WTC11 (cell line): ENCODE data around the gene U2AF2. TPM values are rescaled to one million over a fixed set of nuclear protein-coding genes. Genes with fewer than 3 reads are reported as not detected.
A peak's percentile ranks its signal among the peaks of the same experiment; 100 is the strongest.

Experiments
- ATF1 ChIP-seq: sonication (generic); formaldehyde crosslinking; IDR thresholded peaks from 2 replicates; pipeline ENCODE4 v1.8.1; 2023; ENCODE audit warnings: mild to moderate bottlenecking, moderate library complexity, missing genetic modification reagents
- ESRRA ChIP-seq: sonication (generic); formaldehyde crosslinking; IDR thresholded peaks from 2 replicates; pipeline ENCODE4 v1.8.1; 2022; ENCODE audit warnings: mild to moderate bottlenecking, missing genetic modification reagents, borderline replicate concordance
- FOXJ3 ChIP-seq: sonication (generic); formaldehyde crosslinking; IDR thresholded peaks from 2 replicates; pipeline ENCODE4 v1.9.0; 2021; ENCODE audit warnings: missing genetic modification reagents, mild to moderate bottlenecking, borderline replicate concordance
- IRF2 ChIP-seq: sonication (generic); formaldehyde crosslinking; IDR thresholded peaks from 2 replicates; pipeline ENCODE4 v1.8.0; 2022; ENCODE audit warnings: low read depth, missing genetic modification reagents, borderline replicate concordance
- JUN ChIP-seq: sonication (generic); formaldehyde crosslinking; IDR thresholded peaks from 2 replicates; pipeline ENCODE4 v1.8.0; 2023; ENCODE audit warnings: mild to moderate bottlenecking, missing genetic modification reagents
- MYBL2 ChIP-seq: sonication (generic); formaldehyde crosslinking; IDR thresholded peaks from 2 replicates; pipeline ENCODE4 v1.8.1; 2023; ENCODE audit warnings: mild to moderate bottlenecking, moderate library complexity, missing genetic modification reagents
- OVOL2 ChIP-seq: fragments of 250-450 bp; sonication (Bioruptor Pico); IDR thresholded peaks from 2 replicates; pipeline ENCODE4 v1.9.0; 2021; ENCODE audit warnings: mild to moderate bottlenecking, borderline replicate concordance
- RORB ChIP-seq: fragments of 250-450 bp; sonication (Bioruptor Pico); IDR thresholded peaks from 2 replicates; pipeline ENCODE4 v1.9.0; 2021; ENCODE audit warnings: mild to moderate bottlenecking
- SMAD3 ChIP-seq: sonication (generic); formaldehyde crosslinking; IDR thresholded peaks from 2 replicates; pipeline ENCODE4 v1.8.0; 2022; ENCODE audit warnings: missing genetic modification reagents, mild to moderate bottlenecking, borderline replicate concordance
- SOX15 ChIP-seq: fragments of 250-450 bp; sonication (Bioruptor Pico); IDR thresholded peaks from 2 replicates; pipeline ENCODE4 v1.9.0; 2021; ENCODE audit warnings: mild to moderate bottlenecking
- SP1 ChIP-seq: sonication (generic); formaldehyde crosslinking; conservative IDR thresholded peaks from 2 replicates; pipeline ENCODE4 v1.8.1; 2022; ENCODE audit warnings: missing genetic modification reagents
- TCF7 ChIP-seq: sonication (generic); formaldehyde crosslinking; IDR thresholded peaks from 2 replicates; pipeline ENCODE4 v1.8.0; 2022; ENCODE audit warnings: mild to moderate bottlenecking, low read depth, missing genetic modification reagents, moderate library complexity
- TEAD1 ChIP-seq: sonication (generic); formaldehyde crosslinking; IDR thresholded peaks from 2 replicates; pipeline ENCODE4 v1.8.0; 2022; ENCODE audit warnings: mild to moderate bottlenecking, missing genetic modification reagents
- ZNF219 ChIP-seq: sonication (generic); formaldehyde crosslinking; IDR thresholded peaks from 2 replicates; pipeline ENCODE4 v1.8.0; 2023; ENCODE audit warnings: missing genetic modification reagents, mild to moderate bottlenecking, borderline replicate concordance
- ZNF317 ChIP-seq: sonication (generic); formaldehyde crosslinking; IDR thresholded peaks from 2 replicates; pipeline ENCODE4 v1.8.1; 2023; ENCODE audit warnings: low read depth, mild to moderate bottlenecking, moderate library complexity, missing genetic modification reagents, borderline replicate concordance
- ZNF416 ChIP-seq: fragments of 250-450 bp; sonication (Bioruptor Pico); IDR thresholded peaks from 2 replicates; pipeline ENCODE4 v1.9.0; 2021; ENCODE audit warnings: mild to moderate bottlenecking, inconsistent platforms
- total RNA-seq: library from RNA; stranded (reverse); gene quantifications from 3 replicates; pipeline ENCODE4 v1.2.3, GENCODE V29; 2021
- TF ChIP-seq, protein P1 (sequence below): sonication (generic); formaldehyde crosslinking; IDR thresholded peaks from 2 replicates; pipeline ENCODE4 v1.8.1; 2023; ENCODE audit warnings: mild to moderate bottlenecking, missing genetic modification reagents
- TF ChIP-seq, protein P2 (sequence below): fragments of 250-450 bp; sonication (Bioruptor Pico); IDR thresholded peaks from 2 replicates; pipeline ENCODE4 v1.9.0; 2021; ENCODE audit warnings: mild to moderate bottlenecking, borderline replicate concordance
- TF ChIP-seq, protein P3 (sequence below): sonication (generic); formaldehyde crosslinking; IDR thresholded peaks from 2 replicates; pipeline ENCODE4 v1.8.1; 2023; ENCODE audit warnings: mild to moderate bottlenecking, missing genetic modification reagents
- TF ChIP-seq, protein P4 (sequence below): sonication (generic); formaldehyde crosslinking; conservative IDR thresholded peaks from 2 replicates; pipeline ENCODE4 v1.8.1; 2023; ENCODE audit warnings: mild to moderate bottlenecking, low read depth, missing genetic modification reagents, moderate library complexity
- TF ChIP-seq, protein P5 (sequence below): sonication (generic); formaldehyde crosslinking; IDR thresholded peaks from 2 replicates; pipeline ENCODE4 v1.8.0; 2022; ENCODE audit warnings: mild to moderate bottlenecking, missing genetic modification reagents
- TF ChIP-seq, protein P6 (sequence below): sonication (generic); formaldehyde crosslinking; IDR thresholded peaks from 2 replicates; pipeline ENCODE4 v1.8.1; 2023; ENCODE audit warnings: mild to moderate bottlenecking, missing genetic modification reagents, moderate library complexity
- TF ChIP-seq, protein P7 (sequence below): sonication (generic); formaldehyde crosslinking; conservative IDR thresholded peaks from 2 replicates; pipeline ENCODE4 v1.8.1; 2022; ENCODE audit warnings: mild to moderate bottlenecking, missing genetic modification reagents
- TF ChIP-seq, protein P8 (sequence below): sonication (generic); formaldehyde crosslinking; IDR thresholded peaks from 2 replicates; pipeline ENCODE4 v1.8.1; 2022; ENCODE audit warnings: mild to moderate bottlenecking, missing genetic modification reagents, moderate library complexity, borderline replicate concordance
- TF ChIP-seq, protein P9 (sequence below): fragments of 250-450 bp; sonication (Bioruptor Pico); IDR thresholded peaks from 2 replicates; pipeline ENCODE4 v1.9.0; 2021; ENCODE audit warnings: moderate library complexity, mild to moderate bottlenecking, inconsistent platforms, borderline replicate concordance

U2AF2 gene
- total RNA-seq, 1 experiment from 2014 or later, result 302 TPM

DNA sequence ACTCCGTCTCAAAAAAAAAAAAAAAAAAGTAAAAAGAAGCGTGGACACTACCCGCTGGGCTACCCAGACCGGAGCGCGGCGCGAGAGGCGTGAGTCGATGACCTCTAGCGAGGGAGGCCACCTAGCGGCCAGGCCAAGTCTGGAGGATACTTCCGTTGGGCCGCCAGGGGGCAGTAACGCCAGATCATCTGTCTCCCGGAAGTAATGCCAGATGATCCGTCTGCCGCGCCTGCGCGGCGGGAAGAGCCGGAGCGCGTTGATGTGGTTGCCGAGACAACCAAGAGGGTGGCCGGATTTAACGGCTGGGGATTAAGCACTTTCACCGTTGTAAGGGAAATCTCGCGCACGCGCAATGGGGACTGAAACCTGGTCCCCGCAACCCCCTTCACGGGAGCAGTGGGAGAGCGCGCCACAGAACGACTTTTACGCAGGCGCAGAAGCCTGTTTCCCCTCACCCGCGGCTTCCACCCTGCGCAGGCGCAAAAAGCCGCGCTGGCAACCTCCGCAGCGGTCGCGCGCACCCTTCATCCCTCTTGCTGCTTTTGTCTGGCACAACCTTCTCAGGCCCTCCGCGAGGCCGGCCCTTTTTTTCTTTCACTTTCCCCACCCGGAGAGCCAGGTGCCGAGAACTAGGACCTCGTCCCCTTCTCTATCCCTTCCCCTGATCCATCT lies 1.0 kb upstream of the U2AF2 start (continued):
- TF ChIP-seq RORB (no peak), ZNF219 (CRISPR knock-in tag) (no peak), IRF2 (CRISPR knock-in tag) (no peak), ATF1 (CRISPR knock-in tag) (no peak), JUN (no peak), SMAD3 (CRISPR knock-in tag) (no peak), ZNF317 (CRISPR knock-in tag) (no peak), OVOL2 (CRISPR knock-in tag) (no peak), SP1 (CRISPR knock-in tag) (peak; percentile 54; the same call in 1 of the 2 replicates), ESRRA (no peak), FOXJ3 (CRISPR knock-in tag) (no peak), MYBL2 (CRISPR knock-in tag) (0 out of 2 replicates have a peak, but pooled peaks have one; percentile 36), ZNF416 (CRISPR knock-in tag) (no peak), TCF7 (CRISPR knock-in tag) (no peak), SOX15 (no peak), TEAD1 (CRISPR knock-in tag) (peak; percentile 59; the same call in 1 of the 2 replicates)
- TF ChIP-seq, protein P1, sequence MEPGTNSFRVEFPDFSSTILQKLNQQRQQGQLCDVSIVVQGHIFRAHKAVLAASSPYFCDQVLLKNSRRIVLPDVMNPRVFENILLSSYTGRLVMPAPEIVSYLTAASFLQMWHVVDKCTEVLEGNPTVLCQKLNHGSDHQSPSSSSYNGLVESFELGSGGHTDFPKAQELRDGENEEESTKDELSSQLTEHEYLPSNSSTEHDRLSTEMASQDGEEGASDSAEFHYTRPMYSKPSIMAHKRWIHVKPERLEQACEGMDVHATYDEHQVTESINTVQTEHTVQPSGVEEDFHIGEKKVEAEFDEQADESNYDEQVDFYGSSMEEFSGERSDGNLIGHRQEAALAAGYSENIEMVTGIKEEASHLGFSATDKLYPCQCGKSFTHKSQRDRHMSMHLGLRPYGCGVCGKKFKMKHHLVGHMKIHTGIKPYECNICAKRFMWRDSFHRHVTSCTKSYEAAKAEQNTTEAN (CRISPR knock-in tag), result no peak
- TF ChIP-seq, protein P2, sequence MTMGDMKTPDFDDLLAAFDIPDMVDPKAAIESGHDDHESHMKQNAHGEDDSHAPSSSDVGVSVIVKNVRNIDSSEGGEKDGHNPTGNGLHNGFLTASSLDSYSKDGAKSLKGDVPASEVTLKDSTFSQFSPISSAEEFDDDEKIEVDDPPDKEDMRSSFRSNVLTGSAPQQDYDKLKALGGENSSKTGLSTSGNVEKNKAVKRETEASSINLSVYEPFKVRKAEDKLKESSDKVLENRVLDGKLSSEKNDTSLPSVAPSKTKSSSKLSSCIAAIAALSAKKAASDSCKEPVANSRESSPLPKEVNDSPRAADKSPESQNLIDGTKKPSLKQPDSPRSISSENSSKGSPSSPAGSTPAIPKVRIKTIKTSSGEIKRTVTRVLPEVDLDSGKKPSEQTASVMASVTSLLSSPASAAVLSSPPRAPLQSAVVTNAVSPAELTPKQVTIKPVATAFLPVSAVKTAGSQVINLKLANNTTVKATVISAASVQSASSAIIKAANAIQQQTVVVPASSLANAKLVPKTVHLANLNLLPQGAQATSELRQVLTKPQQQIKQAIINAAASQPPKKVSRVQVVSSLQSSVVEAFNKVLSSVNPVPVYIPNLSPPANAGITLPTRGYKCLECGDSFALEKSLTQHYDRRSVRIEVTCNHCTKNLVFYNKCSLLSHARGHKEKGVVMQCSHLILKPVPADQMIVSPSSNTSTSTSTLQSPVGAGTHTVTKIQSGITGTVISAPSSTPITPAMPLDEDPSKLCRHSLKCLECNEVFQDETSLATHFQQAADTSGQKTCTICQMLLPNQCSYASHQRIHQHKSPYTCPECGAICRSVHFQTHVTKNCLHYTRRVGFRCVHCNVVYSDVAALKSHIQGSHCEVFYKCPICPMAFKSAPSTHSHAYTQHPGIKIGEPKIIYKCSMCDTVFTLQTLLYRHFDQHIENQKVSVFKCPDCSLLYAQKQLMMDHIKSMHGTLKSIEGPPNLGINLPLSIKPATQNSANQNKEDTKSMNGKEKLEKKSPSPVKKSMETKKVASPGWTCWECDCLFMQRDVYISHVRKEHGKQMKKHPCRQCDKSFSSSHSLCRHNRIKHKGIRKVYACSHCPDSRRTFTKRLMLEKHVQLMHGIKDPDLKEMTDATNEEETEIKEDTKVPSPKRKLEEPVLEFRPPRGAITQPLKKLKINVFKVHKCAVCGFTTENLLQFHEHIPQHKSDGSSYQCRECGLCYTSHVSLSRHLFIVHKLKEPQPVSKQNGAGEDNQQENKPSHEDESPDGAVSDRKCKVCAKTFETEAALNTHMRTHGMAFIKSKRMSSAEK (CRISPR knock-in tag), result no peak
- TF ChIP-seq, protein P3, sequence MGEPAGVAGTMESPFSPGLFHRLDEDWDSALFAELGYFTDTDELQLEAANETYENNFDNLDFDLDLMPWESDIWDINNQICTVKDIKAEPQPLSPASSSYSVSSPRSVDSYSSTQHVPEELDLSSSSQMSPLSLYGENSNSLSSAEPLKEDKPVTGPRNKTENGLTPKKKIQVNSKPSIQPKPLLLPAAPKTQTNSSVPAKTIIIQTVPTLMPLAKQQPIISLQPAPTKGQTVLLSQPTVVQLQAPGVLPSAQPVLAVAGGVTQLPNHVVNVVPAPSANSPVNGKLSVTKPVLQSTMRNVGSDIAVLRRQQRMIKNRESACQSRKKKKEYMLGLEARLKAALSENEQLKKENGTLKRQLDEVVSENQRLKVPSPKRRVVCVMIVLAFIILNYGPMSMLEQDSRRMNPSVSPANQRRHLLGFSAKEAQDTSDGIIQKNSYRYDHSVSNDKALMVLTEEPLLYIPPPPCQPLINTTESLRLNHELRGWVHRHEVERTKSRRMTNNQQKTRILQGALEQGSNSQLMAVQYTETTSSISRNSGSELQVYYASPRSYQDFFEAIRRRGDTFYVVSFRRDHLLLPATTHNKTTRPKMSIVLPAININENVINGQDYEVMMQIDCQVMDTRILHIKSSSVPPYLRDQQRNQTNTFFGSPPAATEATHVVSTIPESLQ (CRISPR knock-in tag), result no peak
- TF ChIP-seq, protein P4, sequence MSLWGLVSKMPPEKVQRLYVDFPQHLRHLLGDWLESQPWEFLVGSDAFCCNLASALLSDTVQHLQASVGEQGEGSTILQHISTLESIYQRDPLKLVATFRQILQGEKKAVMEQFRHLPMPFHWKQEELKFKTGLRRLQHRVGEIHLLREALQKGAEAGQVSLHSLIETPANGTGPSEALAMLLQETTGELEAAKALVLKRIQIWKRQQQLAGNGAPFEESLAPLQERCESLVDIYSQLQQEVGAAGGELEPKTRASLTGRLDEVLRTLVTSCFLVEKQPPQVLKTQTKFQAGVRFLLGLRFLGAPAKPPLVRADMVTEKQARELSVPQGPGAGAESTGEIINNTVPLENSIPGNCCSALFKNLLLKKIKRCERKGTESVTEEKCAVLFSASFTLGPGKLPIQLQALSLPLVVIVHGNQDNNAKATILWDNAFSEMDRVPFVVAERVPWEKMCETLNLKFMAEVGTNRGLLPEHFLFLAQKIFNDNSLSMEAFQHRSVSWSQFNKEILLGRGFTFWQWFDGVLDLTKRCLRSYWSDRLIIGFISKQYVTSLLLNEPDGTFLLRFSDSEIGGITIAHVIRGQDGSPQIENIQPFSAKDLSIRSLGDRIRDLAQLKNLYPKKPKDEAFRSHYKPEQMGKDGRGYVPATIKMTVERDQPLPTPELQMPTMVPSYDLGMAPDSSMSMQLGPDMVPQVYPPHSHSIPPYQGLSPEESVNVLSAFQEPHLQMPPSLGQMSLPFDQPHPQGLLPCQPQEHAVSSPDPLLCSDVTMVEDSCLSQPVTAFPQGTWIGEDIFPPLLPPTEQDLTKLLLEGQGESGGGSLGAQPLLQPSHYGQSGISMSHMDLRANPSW (CRISPR knock-in tag), result no peak
- TF ChIP-seq, protein P5, sequence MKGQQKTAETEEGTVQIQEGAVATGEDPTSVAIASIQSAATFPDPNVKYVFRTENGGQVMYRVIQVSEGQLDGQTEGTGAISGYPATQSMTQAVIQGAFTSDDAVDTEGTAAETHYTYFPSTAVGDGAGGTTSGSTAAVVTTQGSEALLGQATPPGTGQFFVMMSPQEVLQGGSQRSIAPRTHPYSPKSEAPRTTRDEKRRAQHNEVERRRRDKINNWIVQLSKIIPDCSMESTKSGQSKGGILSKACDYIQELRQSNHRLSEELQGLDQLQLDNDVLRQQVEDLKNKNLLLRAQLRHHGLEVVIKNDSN (CRISPR knock-in tag), result no peak; the same call in 1 of the 2 replicates
- TF ChIP-seq, protein P6, sequence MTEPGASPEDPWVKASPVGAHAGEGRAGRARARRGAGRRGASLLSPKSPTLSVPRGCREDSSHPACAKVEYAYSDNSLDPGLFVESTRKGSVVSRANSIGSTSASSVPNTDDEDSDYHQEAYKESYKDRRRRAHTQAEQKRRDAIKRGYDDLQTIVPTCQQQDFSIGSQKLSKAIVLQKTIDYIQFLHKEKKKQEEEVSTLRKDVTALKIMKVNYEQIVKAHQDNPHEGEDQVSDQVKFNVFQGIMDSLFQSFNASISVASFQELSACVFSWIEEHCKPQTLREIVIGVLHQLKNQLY (CRISPR knock-in tag), result no peak
- TF ChIP-seq, protein P7, sequence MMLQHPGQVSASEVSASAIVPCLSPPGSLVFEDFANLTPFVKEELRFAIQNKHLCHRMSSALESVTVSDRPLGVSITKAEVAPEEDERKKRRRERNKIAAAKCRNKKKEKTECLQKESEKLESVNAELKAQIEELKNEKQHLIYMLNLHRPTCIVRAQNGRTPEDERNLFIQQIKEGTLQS (CRISPR knock-in tag), result no peak
- TF ChIP-seq, protein P8, sequence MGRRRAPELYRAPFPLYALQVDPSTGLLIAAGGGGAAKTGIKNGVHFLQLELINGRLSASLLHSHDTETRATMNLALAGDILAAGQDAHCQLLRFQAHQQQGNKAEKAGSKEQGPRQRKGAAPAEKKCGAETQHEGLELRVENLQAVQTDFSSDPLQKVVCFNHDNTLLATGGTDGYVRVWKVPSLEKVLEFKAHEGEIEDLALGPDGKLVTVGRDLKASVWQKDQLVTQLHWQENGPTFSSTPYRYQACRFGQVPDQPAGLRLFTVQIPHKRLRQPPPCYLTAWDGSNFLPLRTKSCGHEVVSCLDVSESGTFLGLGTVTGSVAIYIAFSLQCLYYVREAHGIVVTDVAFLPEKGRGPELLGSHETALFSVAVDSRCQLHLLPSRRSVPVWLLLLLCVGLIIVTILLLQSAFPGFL, result no peak
- TF ChIP-seq, protein P9, sequence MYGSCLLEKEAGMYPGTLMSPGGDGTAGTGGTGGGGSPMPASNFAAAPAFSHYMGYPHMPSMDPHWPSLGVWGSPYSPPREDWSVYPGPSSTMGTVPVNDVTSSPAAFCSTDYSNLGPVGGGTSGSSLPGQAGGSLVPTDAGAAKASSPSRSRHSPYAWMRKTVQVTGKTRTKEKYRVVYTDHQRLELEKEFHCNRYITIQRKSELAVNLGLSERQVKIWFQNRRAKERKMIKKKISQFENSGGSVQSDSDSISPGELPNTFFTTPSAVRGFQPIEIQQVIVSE (CRISPR knock-in tag), result no peak
